SU-DHL-6 (cell line): ENCODE data around the gene ANKS6.

Source experiments
- H2AFZ ChIP-seq: fragments of 200-600 bp; sonication (generic); 2 replicates; pipeline ENCODE4 v1.6.1; 2014; ENCODE audit warnings: low read depth, mild to moderate bottlenecking, moderate library complexity, mixed read lengths, antibody characterized with exemption, low read length; ENCODE audit not compliant: severe bottlenecking
- H3F3A ChIP-seq: fragments of 200-600 bp; shearing (Covaris generic); 2 replicates; pipeline ENCODE4 v1.6.0; 2016; ENCODE audit warnings: antibody characterized with exemption, mild to moderate bottlenecking; ENCODE audit not compliant: insufficient read depth
- H3K27ac ChIP-seq: fragments of 200-600 bp; sonication (generic); 2 replicates; pipeline ENCODE4 v1.5.1; 2016; ENCODE audit warnings: low read depth, mild to moderate bottlenecking, low read length, moderate library complexity, mixed read lengths
- H3K27me3 ChIP-seq: fragments of 200-600 bp; sonication (generic), shearing (Covaris generic); 2 replicates; pipeline ENCODE4 v1.6.0; 2014; ENCODE audit warnings: mild to moderate bottlenecking, low read length
- H3K36me3 ChIP-seq: fragments of 200-600 bp; sonication (generic); 2 replicates; pipeline ENCODE4 v1.6.1; 2014; ENCODE audit warnings: mild to moderate bottlenecking, low read length, mixed read lengths
- H3K4me2 ChIP-seq: fragments of 300-600, 200-600 bp; shearing (Covaris generic), sonication (generic); 2 replicates; pipeline ENCODE4 v1.6.0; 2014; ENCODE audit warnings: low read length, low read depth, mild to moderate bottlenecking; ENCODE audit not compliant: poor library complexity, severe bottlenecking
- H3K4me3 ChIP-seq: fragments of 200-600 bp; sonication (generic); 2 replicates; pipeline ENCODE4 v1.5.1; 2014; ENCODE audit warnings: antibody characterized with exemption, low read length, mild to moderate bottlenecking, mixed read lengths; ENCODE audit not compliant: insufficient read depth, poor library complexity, severe bottlenecking
- H3K79me2 ChIP-seq: fragments of 200-600 bp; sonication (generic); 2 replicates; pipeline ENCODE4 v1.6.1; 2014; ENCODE audit warnings: mild to moderate bottlenecking, low read length, moderate library complexity; ENCODE audit not compliant: insufficient read depth
- H3K9ac ChIP-seq: fragments of 200-600 bp; sonication (generic); 2 replicates; pipeline ENCODE4 v1.7.0; 2014; ENCODE audit warnings: mild to moderate bottlenecking, low read length
- H3K9me2 ChIP-seq: fragments of 200-600 bp; sonication (generic); replicated peaks from 2 replicates; pipeline ENCODE4 v1.6.1; 2014; ENCODE audit warnings: low read length; ENCODE audit not compliant: insufficient read depth
- H3K9me3 ChIP-seq: fragments of 200-600 bp; sonication (generic); 2 replicates; pipeline ENCODE4 v1.6.1; 2014; ENCODE audit warnings: low read length, mixed read lengths; ENCODE audit not compliant: insufficient read depth
- H4K20me1 ChIP-seq: fragments of 200-600 bp; sonication (generic); 2 replicates; pipeline ENCODE4 v1.6.1; 2014; ENCODE audit warnings: low read depth, mild to moderate bottlenecking, antibody characterized with exemption, low read length, moderate library complexity, mixed read lengths
- CTCF ChIP-seq: fragments of 200-600 bp; sonication (generic); IDR thresholded peaks from one replicate; pipeline ENCODE4 v1.5.1; 2017; ENCODE audit warnings: antibody characterized with exemption, mild to moderate bottlenecking, low read length, moderate library complexity; ENCODE audit not compliant: insufficient read depth, poor library complexity, severe bottlenecking
- EZH2phosphoT487 ChIP-seq: fragments of 200-600 bp; sonication (generic), shearing (Covaris generic); conservative IDR thresholded peaks from 2 replicates; pipeline ENCODE4 v1.6.1; 2018; ENCODE audit warnings: mild to moderate bottlenecking, antibody characterized with exemption, low read length, moderate library complexity, mixed read lengths

The ANKS6 gene

GRCh38 chr9:98770717-98771116, 25.6 kb downstream of the ANKS6 start:
- no peak overlapping the region for H3K27ac ChIP-seq
- H4K20me1 ChIP-seq = no peaks in the 10 kb centered on the region
- H3F3A ChIP-seq = no peaks in the 10 kb centered on the region
- no peak overlapping the region for H3K4me3 ChIP-seq
- no peaks in the 10 kb centered on the region for H3K9me3 ChIP-seq
- no peaks in the 10 kb centered on the region for H3K27me3 ChIP-seq
- no peak overlapping the region for H3K9ac ChIP-seq
- 0 out of 2 replicates have a peak, but pooled peaks cover 3% of the 10 kb centered on the region for H3K36me3 ChIP-seq
- TF ChIP-seq EZH2phosphoT487 = no peak
- no peak for TF ChIP-seq CTCF
- no peak overlapping the region for H2AFZ ChIP-seq
- H3K9me2 ChIP-seq = no peaks in the 10 kb centered on the region
- H3K79me2 ChIP-seq = no peaks in the 10 kb centered on the region
- no peak overlapping the region for H3K4me2 ChIP-seq

GRCh38 chr9:98768344-98768743, 28.0 kb downstream of the ANKS6 start:
- Histone ChIP-seq H3K79me2 (no peaks in the 10 kb centered on the region), H3K9me3 (no peaks in the 10 kb centered on the region), H3K27ac (no peak overlapping the region), H4K20me1 (no peaks in the 10 kb centered on the region), H2AFZ (no peak overlapping the region), H3K4me2 (no peak overlapping the region), H3K9ac (no peak overlapping the region), H3K36me3 (0 out of 2 replicates have a peak, but pooled peaks cover 3% of the 10 kb centered on the region), H3F3A (no peaks in the 10 kb centered on the region), H3K27me3 (no peaks in the 10 kb centered on the region), H3K9me2 (no peaks in the 10 kb centered on the region), H3K4me3 (no peak overlapping the region)
- TF ChIP-seq CTCF (no peak), EZH2phosphoT487 (no peak)

DNA sequence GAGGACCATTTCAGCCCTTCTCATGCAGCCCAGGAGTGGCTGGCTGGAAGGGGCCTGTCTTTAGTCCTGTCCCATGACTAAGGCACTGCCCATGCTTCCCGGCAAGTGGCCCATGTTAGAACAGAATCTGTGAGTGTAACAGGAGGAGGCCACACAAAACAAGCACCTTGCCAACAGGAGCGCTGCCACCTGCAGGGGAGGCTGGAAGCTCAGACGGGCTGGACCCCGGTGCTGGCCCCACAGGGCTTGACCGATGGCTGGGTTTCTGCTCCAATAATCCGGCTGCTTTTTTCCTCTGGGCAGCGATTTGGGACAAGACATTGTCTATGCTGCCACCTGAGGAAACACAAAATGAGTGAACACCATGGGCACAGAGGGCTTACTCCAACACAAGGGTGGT, 28.4 kb downstream of the ANKS6 start:
- Histone ChIP-seq H3K9me3 (no peaks in the 10 kb centered on the region), H3K4me2 (no peak overlapping the region), H4K20me1 (no peaks in the 10 kb centered on the region), H3K79me2 (no peaks in the 10 kb centered on the region), H3K9me2 (no peaks in the 10 kb centered on the region), H3F3A (no peaks in the 10 kb centered on the region), H3K27ac (no peak overlapping the region), H3K9ac (no peak overlapping the region), H2AFZ (no peak overlapping the region), H3K36me3 (0 out of 2 replicates have a peak, but pooled peaks cover 3% of the 10 kb centered on the region), H3K4me3 (no peak overlapping the region), H3K27me3 (no peaks in the 10 kb centered on the region)
- TF ChIP-seq EZH2phosphoT487 (no peak), CTCF (no peak)

DNA sequence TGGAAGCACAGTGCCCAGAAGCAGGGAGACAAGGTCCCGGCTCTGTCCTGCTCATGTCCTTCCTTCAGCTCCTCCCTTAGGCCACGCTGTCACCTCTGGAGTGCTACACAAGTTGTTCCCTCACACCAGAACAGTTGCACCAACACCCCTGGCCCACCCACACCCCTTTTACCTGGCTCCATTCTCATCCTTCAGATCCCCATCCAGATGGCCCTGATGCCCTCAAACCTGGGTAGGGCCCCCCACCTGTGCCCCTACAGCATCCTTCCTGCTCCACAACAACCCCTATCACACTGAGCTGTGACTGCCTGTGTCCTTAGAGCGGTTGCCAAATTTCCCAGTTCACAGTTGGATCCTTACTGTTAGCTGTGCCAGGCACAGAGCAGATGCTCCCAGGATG, 29.2 kb downstream of the ANKS6 start:
- TF ChIP-seq EZH2phosphoT487 (no peak), CTCF (no peak)
- no peaks in the 10 kb centered on the region for H3F3A ChIP-seq
- H3K9me2 ChIP-seq = no peaks in the 10 kb centered on the region
- no peak overlapping the region for H3K9ac ChIP-seq
- H4K20me1 ChIP-seq = no peaks in the 10 kb centered on the region
- no peak overlapping the region for H3K4me3 ChIP-seq
- H3K4me2 ChIP-seq = no peak overlapping the region
- no peaks in the 10 kb centered on the region for H3K9me3 ChIP-seq
- H3K27ac ChIP-seq = no peak overlapping the region
- H3K36me3 ChIP-seq = 0 out of 2 replicates have a peak, but pooled peaks cover 3% of the 10 kb centered on the region
- H3K27me3 ChIP-seq = no peaks in the 10 kb centered on the region
- H3K79me2 ChIP-seq = no peaks in the 10 kb centered on the region
- H2AFZ ChIP-seq = no peak overlapping the region
